ENCODE results near the gene CACNA2D3.

DNA sequence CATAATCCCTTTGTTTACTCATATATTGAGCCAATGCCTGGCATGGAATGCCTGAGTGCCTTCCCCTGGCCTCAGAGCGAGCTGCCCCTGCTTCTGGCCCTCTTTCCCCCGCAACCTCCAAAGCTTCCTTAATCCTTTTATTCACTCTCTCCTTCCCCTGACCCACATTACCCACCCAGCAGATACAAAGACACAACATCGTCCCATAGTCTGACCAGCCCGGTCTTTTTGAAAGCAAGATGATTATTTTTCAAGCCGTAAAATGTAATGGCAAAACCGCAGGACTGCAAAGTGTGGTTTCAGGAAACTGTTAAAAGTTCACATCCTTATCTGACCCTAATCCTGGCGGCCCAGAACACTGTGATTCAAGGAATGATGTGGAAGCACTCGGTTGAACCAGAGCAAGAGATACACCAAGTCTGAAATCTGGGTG, 883.9 kb downstream of the CACNA2D3 start:
- TF ChIP-seq POLR2A (IDR thresholded peaks at IDR 0.05; ENCODE audit: low read length) (no peak), GATA1 (IDR thresholded peaks at IDR 0.05; ENCODE audit: low read depth, low read length) (no peak)
